ENCODE results near the gene APBA2.

DNA sequence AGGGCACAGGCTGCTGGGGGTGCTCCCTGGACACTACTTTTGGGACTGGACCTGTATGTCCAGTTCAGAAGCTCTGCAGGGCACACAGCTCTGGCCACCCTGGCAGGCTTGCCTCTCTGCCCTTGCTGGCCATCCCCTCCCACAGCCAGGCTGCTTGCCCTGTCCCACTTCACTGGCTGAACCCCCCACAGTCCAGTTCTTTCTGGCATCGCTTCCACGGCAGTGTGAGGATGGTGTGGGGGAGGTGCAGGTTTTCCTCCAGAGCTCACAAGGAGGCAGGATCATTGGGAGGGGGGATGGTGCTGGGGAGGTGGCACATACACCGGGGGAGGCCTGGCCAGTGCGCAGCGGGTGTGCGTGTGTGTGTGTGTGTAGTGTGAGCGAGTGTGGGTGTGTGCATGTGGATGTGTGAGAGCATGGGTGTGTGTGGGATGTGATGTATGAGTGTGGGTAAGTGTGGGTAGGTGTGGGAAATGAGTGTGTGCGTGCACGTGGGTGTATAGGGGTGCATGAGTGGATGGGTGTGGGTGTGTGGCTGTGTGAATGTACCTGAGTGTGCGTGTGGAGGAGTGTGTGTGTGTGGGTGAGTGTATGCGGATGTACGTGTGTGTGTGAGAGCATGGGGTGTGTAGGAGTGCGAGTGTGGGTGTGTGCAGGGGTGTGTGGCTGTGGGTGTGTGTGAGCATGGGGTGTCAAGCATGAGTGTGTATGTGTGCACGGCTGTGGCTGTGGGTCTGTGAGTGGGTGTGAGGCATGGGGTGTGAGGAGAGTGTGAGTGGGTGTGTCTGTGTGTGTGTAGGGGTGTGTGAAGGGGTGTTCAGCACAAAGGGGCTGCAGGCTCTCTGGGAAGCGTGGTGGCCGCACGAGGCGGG is 228.7 kb downstream of the APBA2 start:
- TF ChIP-seq, protein P1, sequence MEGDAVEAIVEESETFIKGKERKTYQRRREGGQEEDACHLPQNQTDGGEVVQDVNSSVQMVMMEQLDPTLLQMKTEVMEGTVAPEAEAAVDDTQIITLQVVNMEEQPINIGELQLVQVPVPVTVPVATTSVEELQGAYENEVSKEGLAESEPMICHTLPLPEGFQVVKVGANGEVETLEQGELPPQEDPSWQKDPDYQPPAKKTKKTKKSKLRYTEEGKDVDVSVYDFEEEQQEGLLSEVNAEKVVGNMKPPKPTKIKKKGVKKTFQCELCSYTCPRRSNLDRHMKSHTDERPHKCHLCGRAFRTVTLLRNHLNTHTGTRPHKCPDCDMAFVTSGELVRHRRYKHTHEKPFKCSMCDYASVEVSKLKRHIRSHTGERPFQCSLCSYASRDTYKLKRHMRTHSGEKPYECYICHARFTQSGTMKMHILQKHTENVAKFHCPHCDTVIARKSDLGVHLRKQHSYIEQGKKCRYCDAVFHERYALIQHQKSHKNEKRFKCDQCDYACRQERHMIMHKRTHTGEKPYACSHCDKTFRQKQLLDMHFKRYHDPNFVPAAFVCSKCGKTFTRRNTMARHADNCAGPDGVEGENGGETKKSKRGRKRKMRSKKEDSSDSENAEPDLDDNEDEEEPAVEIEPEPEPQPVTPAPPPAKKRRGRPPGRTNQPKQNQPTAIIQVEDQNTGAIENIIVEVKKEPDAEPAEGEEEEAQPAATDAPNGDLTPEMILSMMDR (IDR thresholded peaks at IDR 0.05): no peak
- no peak for TF ChIP-seq POLR2A (IDR thresholded peaks at IDR 0.05)
